Neural progenitor cell (in vitro differentiated cells): ENCODE measurements around the gene CCL18.

Source experiments
- EZH2 ChIP-seq: fragments of 200-600 bp; sonication (generic); IDR thresholded peaks from 2 replicates; pipeline ENCODE4 v1.6.1; 2017; ENCODE audit warnings: antibody characterized with exemption, mild to moderate bottlenecking, moderate library complexity
- EZH2phosphoT487 ChIP-seq: fragments of 200-600 bp; sonication (generic); IDR thresholded peaks from 2 replicates; pipeline ENCODE4 v1.6.1; 2017; ENCODE audit warnings: antibody characterized with exemption
- TF ChIP-seq, protein P1 (sequence below): fragments of 200-600 bp; sonication (generic); IDR thresholded peaks from 2 replicates; pipeline ENCODE4 v1.5.1; 2017; ENCODE audit warnings: antibody characterized with exemption, mild to moderate bottlenecking

GRCh38 chr17:36070427-36070826 is 6.4 kb downstream of the CCL18 start:
- TF ChIP-seq EZH2phosphoT487 (no peak), EZH2 (no peak)
- TF ChIP-seq, protein P1, sequence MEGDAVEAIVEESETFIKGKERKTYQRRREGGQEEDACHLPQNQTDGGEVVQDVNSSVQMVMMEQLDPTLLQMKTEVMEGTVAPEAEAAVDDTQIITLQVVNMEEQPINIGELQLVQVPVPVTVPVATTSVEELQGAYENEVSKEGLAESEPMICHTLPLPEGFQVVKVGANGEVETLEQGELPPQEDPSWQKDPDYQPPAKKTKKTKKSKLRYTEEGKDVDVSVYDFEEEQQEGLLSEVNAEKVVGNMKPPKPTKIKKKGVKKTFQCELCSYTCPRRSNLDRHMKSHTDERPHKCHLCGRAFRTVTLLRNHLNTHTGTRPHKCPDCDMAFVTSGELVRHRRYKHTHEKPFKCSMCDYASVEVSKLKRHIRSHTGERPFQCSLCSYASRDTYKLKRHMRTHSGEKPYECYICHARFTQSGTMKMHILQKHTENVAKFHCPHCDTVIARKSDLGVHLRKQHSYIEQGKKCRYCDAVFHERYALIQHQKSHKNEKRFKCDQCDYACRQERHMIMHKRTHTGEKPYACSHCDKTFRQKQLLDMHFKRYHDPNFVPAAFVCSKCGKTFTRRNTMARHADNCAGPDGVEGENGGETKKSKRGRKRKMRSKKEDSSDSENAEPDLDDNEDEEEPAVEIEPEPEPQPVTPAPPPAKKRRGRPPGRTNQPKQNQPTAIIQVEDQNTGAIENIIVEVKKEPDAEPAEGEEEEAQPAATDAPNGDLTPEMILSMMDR: no peak
